ENCODE results near the gene TRPM8.

- TF ChIP-seq, protein P1, sequence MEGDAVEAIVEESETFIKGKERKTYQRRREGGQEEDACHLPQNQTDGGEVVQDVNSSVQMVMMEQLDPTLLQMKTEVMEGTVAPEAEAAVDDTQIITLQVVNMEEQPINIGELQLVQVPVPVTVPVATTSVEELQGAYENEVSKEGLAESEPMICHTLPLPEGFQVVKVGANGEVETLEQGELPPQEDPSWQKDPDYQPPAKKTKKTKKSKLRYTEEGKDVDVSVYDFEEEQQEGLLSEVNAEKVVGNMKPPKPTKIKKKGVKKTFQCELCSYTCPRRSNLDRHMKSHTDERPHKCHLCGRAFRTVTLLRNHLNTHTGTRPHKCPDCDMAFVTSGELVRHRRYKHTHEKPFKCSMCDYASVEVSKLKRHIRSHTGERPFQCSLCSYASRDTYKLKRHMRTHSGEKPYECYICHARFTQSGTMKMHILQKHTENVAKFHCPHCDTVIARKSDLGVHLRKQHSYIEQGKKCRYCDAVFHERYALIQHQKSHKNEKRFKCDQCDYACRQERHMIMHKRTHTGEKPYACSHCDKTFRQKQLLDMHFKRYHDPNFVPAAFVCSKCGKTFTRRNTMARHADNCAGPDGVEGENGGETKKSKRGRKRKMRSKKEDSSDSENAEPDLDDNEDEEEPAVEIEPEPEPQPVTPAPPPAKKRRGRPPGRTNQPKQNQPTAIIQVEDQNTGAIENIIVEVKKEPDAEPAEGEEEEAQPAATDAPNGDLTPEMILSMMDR (IDR thresholded peaks at IDR 0.05 in 4 of 5, conservative IDR thresholded peaks at IDR 0.05 in 1 of 5): no peak
- no peak for TF ChIP-seq POLR2A (IDR thresholded peaks at IDR 0.05)
These were observed 75.5 kb downstream of the TRPM8 start for GRCh38 chr2:233992513-233993217.
